Pancreas (tissue), 10 donors: Measurements from ENCODE around the gene TFF2. TPM values are rescaled to one million over a fixed set of nuclear protein-coding genes. Genes with fewer than 3 reads are reported as not detected.

Experiments used
- ATAC-seq, 4 donors: fragments of 200-7000 bp; cut with Tn5 transposase; one replicate each; pipeline versions ENCODE4 v1.8.0 to v1.9.1; 2020; ENCODE audit warnings: mild to moderate bottlenecking in 4 of 4, moderate library complexity in 4 of 4
- DNase-seq, 6 donors: peaks; one replicate each; pipeline ENCODE4 v3.0.0-alpha.2; 2020
- FAIRE-seq: peaks from 2 replicates; lab custom pipeline; 2012; peaks lifted over from hg19 to GRCh38; lab: Jason Lieb, UNC
- H3K27ac ChIP-seq, 4 donors: fragments of 200-600 bp; sonication (generic); 1 replicate in 3 of 4; 2 replicates in 1 of 4; pipeline versions ENCODE4 v1.5.0 to v1.8.0; 2020
- H3K27me3 ChIP-seq, 4 donors: fragments of 200-600 bp; one replicate each; pipeline ENCODE4 v1.8.0; 2021
- H3K36me3 ChIP-seq, 3 donors: fragments of 200-600 bp; sonication (generic) in 1 of 3; one replicate each; pipeline versions ENCODE4 v1.5.0 to v1.8.0; 2020 to 2021
- H3K4me1 ChIP-seq, 3 donors: fragments of 200-600 bp; one replicate each; pipeline ENCODE4 v1.8.0; 2021
- H3K4me3 ChIP-seq, 4 donors: fragments of 200-600 bp; sonication (generic) in 2 of 4; one replicate each; pipeline versions ENCODE4 v1.5.0 to v1.8.0; 2020 to 2021
- H3K9me3 ChIP-seq, 4 donors: fragments of 200-600 bp; one replicate each; pipeline ENCODE4 v1.8.0; 2021
- WGBS, 2 donors: extraction: QIAGEN DNeasy Blood & Tissue Kit; methylation state at CpG; one replicate each; pipeline ENCODE4 v1.1.7; 2013; 5-methylcytosine and 5-hydroxymethylcytosine counted together
- intact Hi-C, 3 donors: fragments of 100-400 bp; cut with DNase I; formaldehyde crosslinking; loops; one replicate each; pipeline versions ENCODE4 v1.11.1 to v1.14.2; 2022
- polyA plus RNA-seq, 2 donors: library from polyadenylated mRNA; stranded (reverse); fragments of 200-250 nt; gene quantifications; one replicate each; pipeline ENCODE4 v1.2.3, GENCODE V29; 2013
- total RNA-seq, 6 donors: library from RNA; stranded (reverse); fragmentation: NEBNext Ultra II Directional in 4 of 6; extraction: Animal tissue kit (Norgen Biotek cat#: 25700) in 4 of 6; gene quantifications; one replicate each; pipeline versions ENCODE4 v1.2.1 to v1.2.4, GENCODE V29; 2021 to 2023
- TF ChIP-seq, protein P1 (sequence below), 4 donors: fragments of 200-600 bp; sonication (generic) in 3 of 4; IDR thresholded peaks; one replicate each; pipeline versions ENCODE4 v1.5.0 to v1.8.0; 2021; ENCODE audit warnings: antibody characterized with exemption in 4 of 4
- donor health status: healthy with polysubstance abuse.
- donor health status: DM: no; HTN: no; CAD: no; lungs with moderate emphysema.
- donor health status: DM: no; HTN: no; CAD: no.
- donor health status: control.
- donor health status: control.
- donor health status: Bipolar disorder and iron deficiency.
- donor health status: DM: yes; HTN: yes; CAD: no.
- donor health status: DM: no; HTN: no; CAD: no.
- donor health status: DM: no; HTN: no; CAD: no.
- donor health status: DM: yes; HTN: yes; CAD: no.

The TFF2 gene
- total and polyA plus RNA-seq, 8 donors, result 0.28 to 19.6 (median 1.7) TPM

- TF ChIP-seq, protein P1, sequence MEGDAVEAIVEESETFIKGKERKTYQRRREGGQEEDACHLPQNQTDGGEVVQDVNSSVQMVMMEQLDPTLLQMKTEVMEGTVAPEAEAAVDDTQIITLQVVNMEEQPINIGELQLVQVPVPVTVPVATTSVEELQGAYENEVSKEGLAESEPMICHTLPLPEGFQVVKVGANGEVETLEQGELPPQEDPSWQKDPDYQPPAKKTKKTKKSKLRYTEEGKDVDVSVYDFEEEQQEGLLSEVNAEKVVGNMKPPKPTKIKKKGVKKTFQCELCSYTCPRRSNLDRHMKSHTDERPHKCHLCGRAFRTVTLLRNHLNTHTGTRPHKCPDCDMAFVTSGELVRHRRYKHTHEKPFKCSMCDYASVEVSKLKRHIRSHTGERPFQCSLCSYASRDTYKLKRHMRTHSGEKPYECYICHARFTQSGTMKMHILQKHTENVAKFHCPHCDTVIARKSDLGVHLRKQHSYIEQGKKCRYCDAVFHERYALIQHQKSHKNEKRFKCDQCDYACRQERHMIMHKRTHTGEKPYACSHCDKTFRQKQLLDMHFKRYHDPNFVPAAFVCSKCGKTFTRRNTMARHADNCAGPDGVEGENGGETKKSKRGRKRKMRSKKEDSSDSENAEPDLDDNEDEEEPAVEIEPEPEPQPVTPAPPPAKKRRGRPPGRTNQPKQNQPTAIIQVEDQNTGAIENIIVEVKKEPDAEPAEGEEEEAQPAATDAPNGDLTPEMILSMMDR (IDR thresholded peaks at IDR 0.05), result no peak
- ATAC-seq, result no peak
- H3K4me3 ChIP-seq, result no peak overlapping the region
- H3K27ac ChIP-seq, result no peak overlapping the region
- intact Hi-C loops, result loop anchor here in 1 of 3 donors (10.0 kb wide), 1 partner anchor 113 kb away; no protein-coding TSS in a partner anchor
- H3K9me3 ChIP-seq, result no peaks in the 10 kb centered on the region
- DNase-seq, result no peak
- H3K4me1 ChIP-seq, result no peaks in the 10 kb centered on the region
- FAIRE-seq, result no peak
- H3K27me3 ChIP-seq, result no peaks in the 10 kb centered on the region
- no peaks in the 10 kb centered on the region for H3K36me3 ChIP-seq
Measured at GRCh38 chr21:42331660-42332059, 19.1 kb downstream of the TFF2 start.

GRCh38 chr21:42330380-42331371 is 20.1 kb downstream of the TFF2 start:
- TF ChIP-seq, protein P1 (IDR thresholded peaks at IDR 0.05), result no peak
- ATAC-seq, result peak in 2 of 4 donors; percentile 47 to 66
- DNase-seq, result peak in 1 of 6 donors; percentile 5

GRCh38 chr21:42324896-42325295 is 25.9 kb downstream of the TFF2 start:
- no peak overlapping the region for H3K4me3 ChIP-seq
- H3K27ac ChIP-seq, result no peak overlapping the region
- intact Hi-C loops, result loop anchor here in 1 of 3 donors (10.0 kb wide), 1 partner anchor 60 kb away; no protein-coding TSS in a partner anchor
- no peaks in the 10 kb centered on the region for H3K27me3 ChIP-seq
- 84 to 90% methylated on average over 6 of the region's 6 CpGs for WGBS, 2 donors
- H3K36me3 ChIP-seq, result no peaks in the 10 kb centered on the region
- DNase-seq, result no peak
- no peaks in the 10 kb centered on the region for H3K9me3 ChIP-seq
- H3K4me1 ChIP-seq, result no peaks in the 10 kb centered on the region
- no peak for ATAC-seq
- no peak for FAIRE-seq
- TF ChIP-seq, protein P1 (IDR thresholded peaks at IDR 0.05), result no peak

More at GRCh38 chr21:42330380-42331371, 20.1 kb downstream of the TFF2 start:
- Histone ChIP-seq H3K27me3 (no peaks in the 10 kb centered on the region), H3K9me3 (no peaks in the 10 kb centered on the region), H3K36me3 (no peaks in the 10 kb centered on the region), H3K27ac (no peak overlapping the region), H3K4me1 (no peaks in the 10 kb centered on the region), H3K4me3 (no peak overlapping the region)
- 44 to 46% methylated on average over 4 of the region's 4 CpGs for WGBS, 2 donors
- no peak for FAIRE-seq
- intact Hi-C loops, result loop anchor here in 1 of 3 donors (10.0 kb wide), 1 partner anchor 114 kb away; no protein-coding TSS in a partner anchor

GRCh38 chr21:42321845-42322244 is 28.9 kb downstream of the TFF2 start:
- no peak for DNase-seq
- H3K9me3 ChIP-seq, result no peaks in the 10 kb centered on the region
- no peaks in the 10 kb centered on the region for H3K27me3 ChIP-seq
- FAIRE-seq, result no peak
- intact Hi-C loops, result loop anchor here in 1 of 3 donors (10.0 kb wide), 1 partner anchor 63 kb away; no protein-coding TSS in a partner anchor
- no peaks in the 10 kb centered on the region for H3K4me1 ChIP-seq
- H3K4me3 ChIP-seq, result no peak overlapping the region
- ATAC-seq, result no peak
- 82 to 97% methylated on average over 4 of the region's 4 CpGs for WGBS, 2 donors
- no peaks in the 10 kb centered on the region for H3K36me3 ChIP-seq
- TF ChIP-seq, protein P1 (IDR thresholded peaks at IDR 0.05), result no peak
- H3K27ac ChIP-seq, result no peak overlapping the region
